GM18868 (cell line): ENCODE data around the gene FOXO1.
A peak's percentile ranks its signal among the peaks of the same experiment; 100 is the strongest.

Source experiments
- ATAC-seq: cut with Tn5 transposase; IDR thresholded peaks from one replicate; pipeline ENCODE4 v1.9.1; 2021; ENCODE audit warnings: mild to moderate bottlenecking, moderate library complexity; ENCODE audit not compliant: unreplicated experiment

Gene FOXO1

DNA sequence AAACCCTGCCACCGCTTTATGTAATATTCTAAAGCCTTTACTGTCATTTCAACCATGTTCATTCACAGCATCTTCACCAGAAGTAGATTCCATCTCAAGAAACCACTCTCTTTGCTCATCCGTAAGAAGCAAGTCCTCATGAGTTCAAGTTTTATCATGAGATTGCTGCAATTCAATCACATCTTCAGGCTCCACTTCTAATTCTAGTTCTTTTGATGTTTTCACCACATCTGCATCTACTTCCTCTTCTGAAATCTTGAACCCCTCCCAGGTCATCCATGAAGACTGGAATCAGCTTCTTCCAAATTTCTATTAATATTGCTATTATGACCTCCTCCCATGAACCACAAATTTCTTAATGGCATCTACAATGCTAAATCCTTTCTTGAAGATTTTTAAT is 83.9 kb downstream of the FOXO1 start:
- ATAC-seq: no peak

- no peak for ATAC-seq
Observed at GRCh38 chr13:40581277-40581579, 85.2 kb downstream of the FOXO1 start.

- no peak for ATAC-seq
Observed at GRCh38 chr13:40580566-40581276, 85.7 kb downstream of the FOXO1 start.

DNA sequence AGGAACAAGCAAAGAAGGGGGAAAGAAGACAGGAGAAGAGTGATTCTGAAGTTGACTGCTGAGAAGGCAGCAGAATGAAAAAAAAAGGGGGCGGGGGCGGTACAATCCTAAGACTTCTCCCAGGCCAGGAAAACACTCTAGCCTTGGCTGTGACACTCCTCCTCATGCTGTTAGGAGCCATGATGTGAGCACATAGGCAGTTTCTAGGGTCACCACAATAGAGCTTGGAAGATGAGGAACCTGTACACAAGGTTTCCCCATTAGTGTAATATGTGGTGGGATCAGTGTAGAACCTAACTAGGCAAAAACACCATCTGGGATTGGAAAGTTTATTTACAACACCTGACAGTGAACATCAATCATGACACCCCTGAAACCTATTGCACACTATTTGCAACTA is 86.9 kb downstream of the FOXO1 start:
- ATAC-seq: no peak

DNA sequence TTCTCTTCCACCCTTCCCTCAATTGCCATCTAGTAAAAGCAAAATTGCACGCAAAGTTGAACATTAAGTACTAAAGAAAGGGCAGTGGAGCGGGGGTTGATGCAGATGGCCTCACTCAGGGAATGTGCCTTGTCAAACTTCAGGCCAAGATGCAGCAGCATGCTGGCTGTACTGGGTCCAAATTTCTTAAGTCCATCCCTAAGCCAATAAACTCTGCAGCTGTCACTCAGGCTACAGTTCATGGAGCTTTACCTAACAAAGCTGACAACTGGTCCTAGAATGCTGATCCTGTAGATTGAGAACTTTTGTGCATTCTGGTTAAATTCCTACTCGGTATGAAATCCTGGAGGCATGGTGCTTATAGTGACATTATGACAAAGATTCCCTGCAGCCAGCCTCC is 88.4 kb downstream of the FOXO1 start:
- no peak for ATAC-seq

GRCh38 chr13:40576369-40576768 is 90.1 kb downstream of the FOXO1 start:
- no peak for ATAC-seq

GRCh38 chr13:40572961-40573360 is 93.5 kb downstream of the FOXO1 start:
- no peak for ATAC-seq

- no peak for ATAC-seq
Observed at GRCh38 chr13:40571338-40571963, 95.0 kb downstream of the FOXO1 start.

- no peak for ATAC-seq
Observed at GRCh38 chr13:40570930-40571329, 95.5 kb downstream of the FOXO1 start.

GRCh38 chr13:40569024-40569350 is 97.5 kb downstream of the FOXO1 start:
- ATAC-seq: no peak

DNA sequence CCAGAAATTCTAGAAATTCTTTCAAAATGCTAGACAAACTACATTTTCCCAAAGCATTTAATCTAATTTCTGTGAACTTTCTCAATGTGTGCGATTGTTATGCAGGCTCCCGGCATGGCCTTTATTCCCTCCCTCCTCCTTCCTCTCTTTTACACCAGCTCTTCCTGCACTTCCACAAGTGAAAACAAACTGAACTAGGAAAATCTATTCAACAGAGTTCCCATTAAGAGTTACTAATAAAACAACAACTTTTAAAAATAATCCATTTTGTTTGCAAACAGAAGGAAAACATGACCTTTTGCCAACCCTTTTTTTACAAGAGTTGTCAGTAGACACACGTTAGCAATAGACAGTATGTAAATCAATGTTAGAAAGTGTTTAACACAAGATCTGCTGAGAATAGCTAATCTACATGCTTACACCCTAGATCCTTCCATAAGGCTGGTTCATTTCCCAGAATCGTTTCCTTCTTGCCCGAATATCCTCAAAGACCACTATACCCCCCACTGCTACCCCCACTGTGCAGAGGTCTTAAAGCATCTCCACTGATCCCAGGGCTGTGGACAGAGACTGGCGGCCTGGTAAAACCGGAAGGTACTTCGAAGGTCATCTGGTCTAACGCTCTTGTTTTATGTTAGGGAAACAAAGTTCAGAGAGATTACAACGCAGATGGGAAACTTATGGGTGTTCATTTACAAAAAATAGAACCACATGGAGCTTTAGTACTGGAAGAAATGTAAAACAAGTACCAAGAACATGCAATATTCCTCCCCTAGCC is 98.0 kb downstream of the FOXO1 start:
- no peak for ATAC-seq

DNA sequence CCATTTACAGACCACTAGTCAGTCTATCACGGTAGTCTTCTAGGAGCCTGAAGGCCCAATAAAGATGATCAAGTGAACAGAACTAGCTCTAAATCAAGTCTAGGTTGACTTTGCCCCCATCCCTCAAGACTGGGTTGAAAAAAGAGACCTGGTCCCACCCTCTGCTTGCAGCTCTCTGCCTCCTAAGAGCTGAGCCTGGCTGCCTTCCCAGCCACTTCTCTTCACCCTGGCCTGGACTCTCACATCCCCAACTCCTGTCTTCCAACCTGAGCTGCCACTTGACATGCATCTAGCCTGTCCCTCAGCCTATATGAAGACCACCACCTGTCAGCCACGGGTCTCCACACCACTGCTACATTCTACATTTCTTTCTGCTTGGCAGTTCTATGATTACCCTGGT is 99.6 kb downstream of the FOXO1 start:
- no peak for ATAC-seq

DNA sequence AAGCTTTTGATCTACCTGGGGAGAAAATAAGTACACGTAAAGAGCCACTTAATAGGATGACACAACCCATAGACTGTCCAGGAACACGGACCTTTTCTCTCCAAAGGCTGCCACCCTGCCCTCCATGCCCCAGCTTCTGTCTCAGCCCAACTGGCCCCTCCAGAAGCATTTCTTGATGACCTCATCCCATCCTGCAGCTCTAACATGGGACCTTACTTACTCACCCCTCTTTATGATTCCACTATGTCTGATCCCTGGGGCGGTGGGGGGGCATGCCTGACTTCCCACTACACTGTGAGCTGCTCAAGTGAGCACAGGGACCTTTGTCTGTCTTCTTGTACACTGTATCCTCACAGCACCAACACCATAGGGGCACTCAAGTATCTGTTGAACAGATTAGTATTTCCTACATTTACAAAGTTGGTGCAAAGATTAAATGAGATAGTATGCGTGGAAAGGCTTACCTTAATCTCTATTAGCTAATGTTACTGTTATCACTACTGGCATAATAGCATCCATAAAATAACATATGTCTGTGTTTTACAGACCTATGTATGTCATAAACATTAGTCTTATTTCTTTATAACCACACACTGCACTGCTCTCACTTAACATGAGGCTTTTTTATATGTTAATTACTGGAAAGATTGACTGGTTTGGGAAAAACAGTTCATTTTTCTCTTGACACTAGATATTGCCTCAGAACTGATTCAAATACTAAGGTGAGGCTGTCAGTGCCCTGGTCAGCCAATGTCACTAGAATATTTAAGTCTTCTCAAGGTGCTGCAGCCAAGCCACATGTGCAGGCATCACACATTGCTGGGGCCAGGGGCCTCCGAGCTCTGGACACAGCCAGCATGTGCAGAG is 100.9 kb downstream of the FOXO1 start:
- no peak for ATAC-seq

- peak; percentile 76 for ATAC-seq
Observed at GRCh38 chr13:40564342-40565001, 102.0 kb downstream of the FOXO1 start.

DNA sequence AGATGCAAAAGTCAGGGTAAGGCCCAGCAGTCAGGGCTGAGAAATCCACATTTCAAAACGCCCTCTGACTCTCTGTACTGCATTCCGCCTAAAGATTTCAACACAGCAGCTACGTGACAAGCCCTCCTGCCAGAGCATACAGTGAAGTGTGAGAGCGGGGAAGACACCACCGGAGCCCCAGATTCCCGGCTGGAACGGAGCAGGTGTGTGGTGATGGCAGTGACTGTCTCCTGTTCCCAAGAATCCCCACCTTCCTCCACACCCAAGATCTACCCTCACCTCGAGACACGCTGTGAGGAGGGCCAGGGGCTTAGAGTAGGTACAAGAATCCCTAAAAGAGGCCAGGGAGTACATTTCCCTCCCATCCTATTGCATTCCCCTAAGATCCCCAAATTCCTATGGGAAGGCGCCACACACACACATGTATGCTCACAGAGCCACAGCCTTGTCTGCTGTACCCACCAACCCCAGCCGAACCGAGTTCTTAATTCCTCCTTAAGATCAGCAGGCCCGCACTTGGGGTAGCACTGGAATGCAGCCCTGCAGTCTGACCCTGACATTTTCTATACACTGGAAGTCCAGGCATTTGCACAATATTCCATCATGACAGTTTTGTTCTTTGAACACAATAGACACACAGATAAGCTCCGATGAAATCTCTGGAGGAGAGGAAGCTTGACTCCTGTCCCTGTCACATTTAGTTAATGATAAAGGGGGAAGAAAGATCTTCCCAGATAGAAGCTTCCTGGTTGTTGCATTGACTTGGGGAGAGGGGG is 102.9 kb downstream of the FOXO1 start:
- ATAC-seq: no peak

DNA sequence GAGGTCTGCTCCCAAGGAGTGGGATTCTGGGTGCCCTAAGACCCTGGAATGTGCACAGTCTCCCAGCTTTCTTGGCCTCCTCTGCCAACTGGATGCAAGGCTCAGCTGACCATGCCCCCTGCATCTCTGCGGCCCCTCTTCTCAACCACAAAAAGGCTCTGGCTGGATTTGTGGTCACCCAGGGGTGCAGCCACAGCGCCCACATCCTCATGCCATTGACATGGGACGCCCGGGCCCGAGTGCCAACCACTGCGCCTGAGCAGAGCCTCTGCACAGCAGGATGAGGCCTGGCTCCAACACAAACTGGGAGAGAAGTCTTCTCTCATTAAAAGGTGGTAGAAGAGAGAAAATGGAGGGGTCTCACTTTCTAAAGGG is 103.5 kb downstream of the FOXO1 start:
- no peak for ATAC-seq

GRCh38 chr13:40559915-40560314 is 106.5 kb downstream of the FOXO1 start:
- ATAC-seq: no peak

DNA sequence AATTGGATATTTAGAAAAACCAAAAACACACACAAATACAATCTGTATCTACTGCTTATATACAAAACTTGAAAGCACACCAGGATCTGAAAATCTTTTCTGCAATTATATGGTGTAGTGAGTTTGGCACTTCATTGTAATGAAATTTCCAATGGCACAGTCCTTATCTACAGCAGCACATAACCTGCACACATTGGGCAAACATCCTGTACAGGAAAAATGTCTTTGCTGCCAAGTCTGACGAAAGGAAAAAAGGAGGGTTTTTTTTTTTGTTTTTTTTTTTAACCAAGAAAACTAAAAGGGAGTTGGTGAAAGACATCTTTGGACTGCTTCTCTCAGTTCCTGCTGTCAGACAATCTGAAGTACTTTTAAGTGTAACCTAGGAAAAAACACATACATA is 107.8 kb downstream of the FOXO1 start:
- ATAC-seq: no peak

GRCh38 chr13:40556453-40556852 is 110.0 kb downstream of the FOXO1 start:
- ATAC-seq: no peak

- ATAC-seq: no peak
Observed at GRCh38 chr13:40553356-40553755, 113.1 kb downstream of the FOXO1 start.
